SK-N-MC (cell line): ENCODE measurements around the gene ZDHHC22.

Experiments
- DNase-seq: peaks from one replicate; pipeline ENCODE4 v3.0.0-alpha.2; 2011; ENCODE audit warnings: low read depth, low spot score
- H3K27ac ChIP-seq: fragments of 200-600 bp; sonication (generic); 2 replicates; pipeline ENCODE4 v1.5.1; 2016; ENCODE audit warnings: mixed run types
- H3K36me3 ChIP-seq: fragments of 200-600 bp; sonication (generic); 2 replicates; pipeline ENCODE4 v1.6.1; 2017; ENCODE audit warnings: antibody characterized with exemption, low read length, mixed read lengths; ENCODE audit not compliant: insufficient read depth
- H3K4me3 ChIP-seq: fragments of 200-600 bp; sonication (generic); 2 replicates; pipeline ENCODE4 v1.5.1; 2016
- H3K9ac ChIP-seq: fragments of 200-600 bp; sonication (generic); 2 replicates; pipeline ENCODE4 v1.8.0; 2017; ENCODE audit warnings: mixed run types, mixed read lengths; ENCODE audit not compliant: insufficient read length
- H3K9me3 ChIP-seq: fragments of 200-600 bp; sonication (generic); 2 replicates; pipeline ENCODE4 v1.6.1; 2017; ENCODE audit warnings: low read depth, mild to moderate bottlenecking, antibody characterized with exemption, low read length, moderate library complexity, mixed read lengths
- EZH2 ChIP-seq: fragments of 200-600 bp; sonication (generic); IDR thresholded peaks from one replicate; pipeline ENCODE4 v1.6.1; 2017; ENCODE audit warnings: antibody characterized with exemption
- FOXP2 ChIP-seq: optimal IDR thresholded peaks from 2 replicates; pipeline ENCODE3; 2011; ENCODE audit warnings: mild to moderate bottlenecking, moderate library complexity; ENCODE audit not compliant: insufficient read depth; ENCODE audit errors: extremely low read length, control extremely low read depth
- POLR2AphosphoS5 ChIP-seq: IDR thresholded peaks from 2 replicates; pipeline ENCODE4 v1.6.1; 2012; ENCODE audit warnings: mild to moderate bottlenecking, low read depth, low read length, borderline replicate concordance

The ZDHHC22 gene

DNA sequence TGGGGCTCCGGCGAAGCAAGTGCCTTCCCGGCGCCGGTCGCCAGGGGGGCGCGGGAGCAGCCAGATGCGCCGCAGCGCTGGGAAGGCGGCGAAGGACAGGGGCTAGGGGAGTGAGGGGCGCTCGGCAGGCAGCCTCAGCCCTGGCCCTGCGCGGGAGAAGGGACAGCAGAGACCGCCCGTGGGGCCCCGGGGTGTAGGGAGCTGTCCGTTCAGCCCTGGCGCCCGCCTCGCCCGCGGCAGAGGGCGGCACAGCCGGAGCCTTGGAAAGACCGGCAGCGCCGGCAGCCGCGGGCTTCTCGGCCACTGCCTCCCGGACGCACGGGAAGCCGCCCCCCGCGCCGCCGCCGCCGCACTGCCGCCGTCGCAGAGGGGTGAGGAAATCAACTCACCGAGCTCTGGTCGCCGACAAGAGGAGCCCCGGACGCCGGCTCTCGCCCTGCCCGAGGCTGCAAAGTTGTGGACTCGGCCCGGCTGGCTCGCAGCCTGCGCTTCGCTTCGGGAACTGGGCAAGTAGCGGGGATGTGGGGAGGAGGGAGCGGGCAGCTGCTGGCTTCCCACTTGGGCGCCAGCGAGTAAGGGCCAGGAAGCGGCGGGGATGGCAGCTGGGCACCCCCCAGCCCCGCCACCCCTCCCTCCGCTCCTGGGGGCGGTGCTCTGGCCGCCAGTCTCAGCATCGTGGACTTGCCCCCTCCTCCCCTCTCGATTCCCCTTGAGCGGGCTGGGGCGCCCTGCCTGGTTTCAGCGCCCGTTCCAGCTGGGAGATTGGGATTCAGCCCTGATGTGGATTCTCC is at the start of gene ZDHHC22:
ZDHHC22 (minus strand) TSS at position 578 of the 791 bp plus-strand sequence. CDS start 2,053 bp downstream, outside the sequence.
- Histone ChIP-seq H3K36me3 (no peaks in the 10 kb centered on the region), H3K9me3 (no peaks in the 10 kb centered on the region), H3K4me3 (peak within 1 kb of the TSS; percentile 64), H3K27ac (no peak within 1 kb of the TSS), H3K9ac (no peak within 1 kb of the TSS)
- no peak for DNase-seq
- TF ChIP-seq EZH2 (no peak), FOXP2 (no peak), POLR2AphosphoS5 (no peak)

- Histone ChIP-seq H3K9me3 (no peaks in the 10 kb centered on the region), H3K9ac (no peak overlapping the region), H3K36me3 (no peaks in the 10 kb centered on the region), H3K4me3 (no peak overlapping the region), H3K27ac (no peak overlapping the region)
- DNase-seq, result no peak
- TF ChIP-seq POLR2AphosphoS5, result no peak
- TF ChIP-seq FOXP2, result no peak
- no peak for TF ChIP-seq EZH2
Observed at GRCh38 chr14:77190977-77191376, 49.4 kb upstream of the ZDHHC22 start.

GRCh38 chr14:77189479-77189878 is 47.9 kb upstream of the ZDHHC22 start:
- DNase-seq, result no peak
- no peaks in the 10 kb centered on the region for H3K36me3 ChIP-seq
- TF ChIP-seq POLR2AphosphoS5, result no peak
- no peak for TF ChIP-seq FOXP2
- no peak for TF ChIP-seq EZH2
- no peaks in the 10 kb centered on the region for H3K9me3 ChIP-seq
- no peak overlapping the region for H3K9ac ChIP-seq
- H3K4me3 ChIP-seq, result no peak overlapping the region
- H3K27ac ChIP-seq, result no peak overlapping the region

DNA sequence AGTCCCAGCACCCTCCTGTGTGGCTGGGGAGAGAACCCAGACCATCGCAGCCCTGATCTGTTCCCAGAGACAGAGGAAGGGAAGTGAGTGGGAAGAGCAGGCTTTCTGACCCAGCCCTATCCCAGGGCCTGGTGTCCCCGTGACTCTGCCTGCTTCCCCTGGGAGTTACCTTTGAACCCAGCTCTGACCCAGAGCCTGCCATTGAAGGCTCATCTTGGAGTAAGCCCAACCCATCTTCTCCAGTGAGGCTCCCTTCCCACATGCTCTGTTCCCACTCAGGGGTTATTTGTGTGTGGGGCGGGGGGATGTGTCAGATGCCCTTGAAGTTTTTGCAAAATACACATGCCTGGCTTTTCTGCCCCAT is 46.0 kb upstream of the ZDHHC22 start:
- DNase-seq, result no peak
- H3K27ac ChIP-seq, result no peak overlapping the region
- H3K36me3 ChIP-seq, result no peaks in the 10 kb centered on the region
- no peak overlapping the region for H3K9ac ChIP-seq
- TF ChIP-seq EZH2, result no peak
- TF ChIP-seq FOXP2, result no peak
- TF ChIP-seq POLR2AphosphoS5, result no peak
- H3K9me3 ChIP-seq, result no peaks in the 10 kb centered on the region
- no peak overlapping the region for H3K4me3 ChIP-seq

DNA sequence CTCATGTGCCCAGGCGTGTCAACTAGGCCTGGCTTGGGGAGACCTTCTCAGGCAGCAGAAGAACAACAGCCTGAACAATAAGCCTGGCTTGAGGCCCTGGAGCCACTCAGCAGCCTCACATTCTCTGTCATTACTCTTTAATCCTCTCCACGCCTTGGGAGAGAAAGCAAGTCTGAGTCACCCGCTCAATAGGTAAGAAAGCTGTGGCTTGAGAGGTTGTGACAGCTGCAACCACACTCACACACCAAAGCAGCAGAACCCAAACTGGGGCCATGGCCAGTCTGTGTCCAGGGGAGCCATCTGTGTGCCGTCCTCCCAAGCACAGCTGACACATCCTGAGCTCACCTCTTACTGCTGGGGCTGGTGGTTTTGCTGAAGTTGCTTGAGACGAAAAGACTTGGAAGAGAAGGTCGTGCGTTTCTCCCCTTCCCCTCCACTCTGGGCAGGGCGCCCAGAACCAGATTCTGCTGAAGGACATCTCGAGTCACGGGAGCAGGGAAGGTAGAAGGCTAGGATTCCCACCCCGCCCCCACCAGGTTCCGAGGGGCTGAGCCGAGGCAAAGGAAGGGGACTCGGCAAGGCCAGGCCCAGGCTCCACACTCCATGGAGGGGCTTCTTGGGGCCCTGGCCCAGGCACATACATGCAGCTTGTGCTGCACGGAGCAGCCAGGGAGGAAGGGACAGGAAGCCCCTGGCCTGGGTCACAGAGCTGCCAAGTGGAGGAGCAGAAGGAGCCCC is 45.5 kb upstream of the ZDHHC22 start:
- Histone ChIP-seq H3K4me3 (no peak overlapping the region), H3K27ac (no peak overlapping the region), H3K9ac (no peak overlapping the region), H3K36me3 (no peaks in the 10 kb centered on the region), H3K9me3 (no peaks in the 10 kb centered on the region)
- TF ChIP-seq POLR2AphosphoS5 (no peak), EZH2 (no peak), FOXP2 (no peak)
- DNase-seq, result no peak

DNA sequence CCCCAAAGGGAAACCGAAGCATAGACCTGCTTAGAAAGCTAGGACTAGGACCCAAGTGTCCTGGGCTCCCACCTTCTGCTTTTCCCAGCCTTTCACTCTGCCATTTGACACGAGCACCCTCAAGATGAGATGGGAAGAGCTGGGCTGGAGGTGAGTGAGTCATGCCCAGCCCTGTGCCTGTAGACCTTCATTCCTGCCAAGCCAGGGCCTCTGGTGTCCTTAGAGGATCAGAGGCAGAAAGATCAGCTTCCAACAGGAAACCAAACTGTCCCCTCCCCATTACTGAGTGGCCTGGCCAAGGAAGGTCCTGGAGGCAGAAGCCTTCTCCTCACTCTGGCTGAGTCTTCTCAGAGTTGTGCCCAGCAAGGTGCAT is 43.5 kb upstream of the ZDHHC22 start:
- DNase-seq, result no peak
- Histone ChIP-seq H3K9ac (no peak overlapping the region), H3K4me3 (no peak overlapping the region), H3K27ac (no peak overlapping the region), H3K9me3 (no peaks in the 10 kb centered on the region), H3K36me3 (no peaks in the 10 kb centered on the region)
- TF ChIP-seq FOXP2 (no peak), EZH2 (no peak), POLR2AphosphoS5 (no peak)

DNA sequence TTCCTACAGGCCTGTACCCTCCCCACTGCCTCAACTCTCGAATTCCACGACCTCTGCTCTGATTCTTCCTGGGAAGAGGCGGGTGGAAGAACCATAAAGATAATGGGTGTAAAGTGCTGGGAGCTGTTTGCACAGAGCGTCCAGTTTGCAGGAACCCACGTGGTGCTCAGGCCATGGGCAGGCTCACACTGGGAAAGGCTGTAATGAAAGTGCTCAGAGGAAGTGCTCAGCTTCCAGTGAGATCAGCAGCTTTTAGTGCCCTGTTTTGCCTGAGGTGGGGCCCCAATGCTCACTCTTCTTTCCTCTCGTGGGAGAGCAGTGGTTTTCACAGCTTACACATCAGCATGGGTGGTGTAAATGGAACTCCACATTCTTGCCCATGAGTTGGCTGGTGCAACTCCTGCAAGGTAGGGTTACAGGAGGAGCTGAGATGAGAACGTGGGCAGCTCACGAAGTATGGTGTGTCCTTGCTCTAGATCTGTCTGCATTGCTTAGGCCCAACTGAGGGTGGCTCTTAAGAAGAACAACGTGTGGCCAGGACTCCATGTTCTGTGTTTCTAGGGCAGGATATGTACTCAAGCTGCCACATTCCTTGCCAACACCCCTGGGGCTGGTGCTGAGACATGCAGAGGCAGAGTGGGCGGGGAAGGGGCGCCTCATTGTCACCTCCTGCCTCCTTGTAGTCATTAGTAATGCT is 43.0 kb upstream of the ZDHHC22 start:
- no peak overlapping the region for H3K4me3 ChIP-seq
- H3K9me3 ChIP-seq, result no peaks in the 10 kb centered on the region
- no peak for TF ChIP-seq POLR2AphosphoS5
- no peak for DNase-seq
- no peak overlapping the region for H3K9ac ChIP-seq
- H3K36me3 ChIP-seq, result no peaks in the 10 kb centered on the region
- H3K27ac ChIP-seq, result no peak overlapping the region

DNA sequence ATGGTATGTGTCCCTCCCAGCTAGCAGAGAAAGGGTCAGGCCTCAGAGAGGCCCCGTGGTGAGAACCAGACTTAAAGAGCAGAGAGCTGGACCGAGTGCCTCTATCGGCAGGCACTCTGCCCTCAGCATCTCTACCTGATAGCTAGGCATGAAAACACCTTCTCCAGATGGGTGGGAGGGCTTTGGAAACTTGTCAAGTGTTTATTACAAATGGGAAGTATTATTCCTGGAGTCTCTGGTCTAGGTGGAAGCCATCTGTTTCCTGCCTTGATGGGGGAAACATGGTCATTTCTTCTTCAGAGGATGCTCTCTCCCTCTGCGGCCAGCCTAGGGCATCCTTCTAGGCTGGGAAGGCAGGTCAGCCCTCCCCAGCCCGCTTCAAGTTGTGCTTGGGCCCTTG is 42.3 kb upstream of the ZDHHC22 start:
- H3K9ac ChIP-seq, result no peak overlapping the region
- DNase-seq, result no peak
- TF ChIP-seq FOXP2 (no peak), EZH2 (no peak)
- no peaks in the 10 kb centered on the region for H3K36me3 ChIP-seq
- H3K9me3 ChIP-seq, result no peaks in the 10 kb centered on the region
- H3K27ac ChIP-seq, result no peak overlapping the region
- no peak overlapping the region for H3K4me3 ChIP-seq
